HEK293 (cell line): ENCODE data around the gene TYMS.

Experiments
- CTCF ChIA-PET: fragments of 350-600 bp; formaldehyde crosslinking; extraction: SDS; loops from one replicate; lab custom pipeline; 2021; ENCODE audit warnings: antibody characterized with exemption; lab: Yijun Ruan, JAX
- POLR2A ChIA-PET: fragments of 300-600 bp; formaldehyde crosslinking; extraction: SDS; loops from one replicate; lab custom pipeline; 2020; ENCODE audit warnings: antibody characterized with exemption, inconsistent platforms; lab: Yijun Ruan, JAX
- H3K27ac ChIP-seq: fragments of 200-500 bp; sonication (Bioruptor generic); 2 replicates; pipeline ENCODE4 v1.5.1; 2014; ENCODE audit warnings: low read depth, low read length, control low read depth, inconsistent platforms; ENCODE audit errors: extremely low read depth
- H3K36me3 ChIP-seq, 2 experiments: fragments of 200-500 bp in 1 of 2; sonication (Bioruptor generic) in 1 of 2; 1 replicate in 1 of 2; 2 replicates in 1 of 2; pipeline ENCODE4 v1.5.1; 2014 to 2017; ENCODE audit warnings: inconsistent platforms in 2 of 2, low read length in 2 of 2; ENCODE audit not compliant: control insufficient read depth in 2 of 2, insufficient read depth in 1 of 2
- H3K4me1 ChIP-seq: fragments of 200-500 bp; sonication (Bioruptor generic); 2 replicates; pipeline ENCODE4 v1.5.1; 2014; ENCODE audit warnings: mild to moderate bottlenecking, low read length, inconsistent platforms; ENCODE audit not compliant: control insufficient read depth, insufficient read depth
- H3K4me3 ChIP-seq: 2 replicates; pipeline ENCODE4 v1.5.1; 2011; ENCODE audit warnings: low read depth, mild to moderate bottlenecking, control low read depth, low read length, moderate library complexity
- H3K9me3 ChIP-seq: fragments of 200-500 bp; sonication (Bioruptor generic); 2 replicates; pipeline ENCODE4 v1.5.1; 2014; ENCODE audit warnings: low read depth, low read length, inconsistent platforms; ENCODE audit not compliant: control insufficient read depth, insufficient read depth
- GLIS2 ChIP-seq: fragments of 450-650 bp; formaldehyde crosslinking; IDR thresholded peaks from 2 replicates; pipeline ENCODE4 v1.5.1; 2016; ENCODE audit warnings: missing biosample characterization, missing genetic modification characterization
- KLF17 ChIP-seq: fragments of 450-650 bp; formaldehyde crosslinking; IDR thresholded peaks from 2 replicates; pipeline ENCODE4 v1.5.1; 2016; ENCODE audit warnings: missing biosample characterization, missing genetic modification characterization
- KLF9 ChIP-seq: fragments of 450-650 bp; formaldehyde crosslinking; IDR thresholded peaks from 2 replicates; pipeline ENCODE4 v1.5.1; 2016; ENCODE audit warnings: missing biosample characterization, missing genetic modification characterization, low read depth
- PATZ1 ChIP-seq: fragments of 450-650 bp; formaldehyde crosslinking; IDR thresholded peaks from 2 replicates; pipeline ENCODE4 v1.5.1; 2016; ENCODE audit warnings: missing biosample characterization, missing genetic modification characterization
- PRDM2 ChIP-seq: fragments of 450-650 bp; formaldehyde crosslinking; IDR thresholded peaks from 2 replicates; pipeline ENCODE4 v1.5.1; 2016; ENCODE audit warnings: missing biosample characterization, missing genetic modification characterization, borderline replicate concordance
- SP7 ChIP-seq: fragments of 450-650 bp; formaldehyde crosslinking; IDR thresholded peaks from 2 replicates; pipeline ENCODE4 v1.5.1; 2016; ENCODE audit warnings: missing biosample characterization, missing genetic modification characterization
- ZBTB20 ChIP-seq: fragments of 450-650 bp; formaldehyde crosslinking; IDR thresholded peaks from 2 replicates; pipeline ENCODE4 v1.5.1; 2016; ENCODE audit warnings: missing biosample characterization, missing genetic modification characterization
- ZNF16 ChIP-seq: fragments of 450-650 bp; formaldehyde crosslinking; IDR thresholded peaks from 2 replicates; pipeline ENCODE4 v1.5.1; 2016; ENCODE audit warnings: low read depth, missing biosample characterization, missing genetic modification characterization
- ZNF169 ChIP-seq: fragments of 450-650 bp; formaldehyde crosslinking; IDR thresholded peaks from 2 replicates; pipeline ENCODE4 v1.5.1; 2016; ENCODE audit warnings: missing biosample characterization, missing genetic modification characterization
- ZNF354C ChIP-seq: fragments of 450-650 bp; formaldehyde crosslinking; IDR thresholded peaks from 2 replicates; pipeline ENCODE4 v1.5.1; 2016; ENCODE audit warnings: missing biosample characterization, missing genetic modification characterization, low read depth, borderline replicate concordance
- ZNF398 ChIP-seq: fragments of 450-650 bp; formaldehyde crosslinking; IDR thresholded peaks from 2 replicates; pipeline ENCODE4 v1.5.1; 2017; ENCODE audit warnings: missing biosample characterization, missing genetic modification characterization
- ZNF514 ChIP-seq: fragments of 450-650 bp; formaldehyde crosslinking; IDR thresholded peaks from 2 replicates; pipeline ENCODE4 v1.5.1; 2016; ENCODE audit warnings: missing biosample characterization, missing genetic modification characterization
- ZNF521 ChIP-seq: fragments of 450-650 bp; formaldehyde crosslinking; IDR thresholded peaks from 2 replicates; pipeline ENCODE4 v1.5.1; 2017; ENCODE audit warnings: missing biosample characterization, mild to moderate bottlenecking, missing genetic modification characterization
- ZNF600 ChIP-seq: fragments of 450-650 bp; formaldehyde crosslinking; IDR thresholded peaks from 2 replicates; pipeline ENCODE4 v1.5.1; 2016; ENCODE audit warnings: missing biosample characterization, missing genetic modification characterization
- ZNF624 ChIP-seq: fragments of 450-650 bp; formaldehyde crosslinking; IDR thresholded peaks from 2 replicates; pipeline ENCODE4 v1.5.1; 2017; ENCODE audit warnings: missing biosample characterization, missing genetic modification characterization
- ZNF660 ChIP-seq: fragments of 450-650 bp; IDR thresholded peaks from 2 replicates; pipeline ENCODE4 v1.5.1; 2018; ENCODE audit warnings: missing biosample characterization, mild to moderate bottlenecking, missing genetic modification characterization
- ZNF776 ChIP-seq: fragments of 450-650 bp; formaldehyde crosslinking; IDR thresholded peaks from 2 replicates; pipeline ENCODE4 v1.5.0; 2017; ENCODE audit warnings: missing biosample characterization, missing genetic modification characterization, borderline replicate concordance
- ZNF830 ChIP-seq: fragments of 450-650 bp; IDR thresholded peaks from 2 replicates; pipeline ENCODE4 v1.5.0; 2018; ENCODE audit warnings: missing biosample characterization, missing genetic modification characterization, low read depth, mild to moderate bottlenecking, moderate library complexity
- ZNF843 ChIP-seq: fragments of 450-650 bp; formaldehyde crosslinking; IDR thresholded peaks from 2 replicates; pipeline ENCODE4 v1.5.1; 2016; ENCODE audit warnings: missing biosample characterization, missing genetic modification characterization
- TF ChIP-seq, protein P1 (sequence below): fragments of 450-650 bp; formaldehyde crosslinking; IDR thresholded peaks from 2 replicates; pipeline ENCODE4 v1.5.1; 2017; ENCODE audit warnings: missing biosample characterization, missing genetic modification characterization
- TF ChIP-seq, protein P2 (sequence below): fragments of 450-650 bp; IDR thresholded peaks from 2 replicates; pipeline ENCODE4 v1.5.1; 2018; ENCODE audit warnings: missing biosample characterization, mild to moderate bottlenecking, missing genetic modification characterization

The TYMS gene

GRCh38 chr18:676069-676468, 18.6 kb downstream of the TYMS start:
- peaks cover 33 to 64% of the 10 kb centered on the region in 2 experiments for H3K36me3 ChIP-seq
- POLR2A ChIA-PET: interaction anchor here (1.8 to 2.1 kb wide), 2 partner anchors 8 to 18 kb away, joined by 3 to 5 read pairs; no protein-coding TSS in a partner anchor

DNA sequence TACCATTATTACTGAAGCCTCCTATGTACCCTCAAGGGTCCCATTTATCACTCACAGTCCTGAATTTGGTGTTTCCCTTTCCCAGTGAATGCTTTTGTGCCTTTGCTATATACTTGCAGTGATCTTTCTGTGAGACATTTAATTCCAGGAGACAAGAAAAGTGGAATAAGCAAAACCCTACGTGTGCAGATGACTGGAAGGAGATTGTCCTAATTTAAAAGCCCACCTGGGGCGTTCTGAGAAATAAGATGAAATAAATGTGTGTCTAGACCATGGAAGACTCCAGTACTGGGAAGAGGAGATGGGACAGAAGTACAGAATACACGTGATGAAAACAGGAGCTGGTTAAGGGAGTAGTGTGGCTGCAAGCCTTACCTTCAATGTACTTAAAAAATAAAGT, 19.3 kb downstream of the TYMS start:
- ChIA-PET POLR2A (interaction anchor here (2.1 kb wide), 1 partner anchor 18 kb away, joined by 5 read pairs; no protein-coding TSS in a partner anchor), CTCF (interaction anchor here (0.8 to 3.8 kb wide), 4 partner anchors 10 to 155 kb away, joined by 5 to 19 read pairs (median 6); no protein-coding TSS in a partner anchor)
- Histone ChIP-seq H3K4me3 (no peak overlapping the region), H3K27ac (no peak overlapping the region), H3K9me3 (no peaks in the 10 kb centered on the region), H3K36me3 (peaks cover 27 to 64% of the 10 kb centered on the region in 2 experiments), H3K4me1 (no peaks in the 10 kb centered on the region)
- TF ChIP-seq KLF17 (tag by site-specific recombination) (no peak), ZNF830 (tag by site-specific recombination) (no peak), ZNF398 (tag by site-specific recombination) (no peak), ZNF514 (tag by site-specific recombination) (no peak), ZNF776 (tag by site-specific recombination) (no peak), SP7 (tag by site-specific recombination) (no peak), GLIS2 (tag by site-specific recombination) (no peak), ZNF354C (tag by site-specific recombination) (no peak), ZNF521 (tag by site-specific recombination) (no peak), PRDM2 (tag by site-specific recombination) (no peak), ZNF624 (tag by site-specific recombination) (no peak), ZNF843 (tag by site-specific recombination) (no peak), ZNF660 (tag by site-specific recombination) (no peak), KLF9 (tag by site-specific recombination) (no peak), ZBTB20 (tag by site-specific recombination) (no peak), ZNF169 (no peak), PATZ1 (tag by site-specific recombination) (no peak), ZNF16 (tag by site-specific recombination) (no peak)
- TF ChIP-seq, protein P1, sequence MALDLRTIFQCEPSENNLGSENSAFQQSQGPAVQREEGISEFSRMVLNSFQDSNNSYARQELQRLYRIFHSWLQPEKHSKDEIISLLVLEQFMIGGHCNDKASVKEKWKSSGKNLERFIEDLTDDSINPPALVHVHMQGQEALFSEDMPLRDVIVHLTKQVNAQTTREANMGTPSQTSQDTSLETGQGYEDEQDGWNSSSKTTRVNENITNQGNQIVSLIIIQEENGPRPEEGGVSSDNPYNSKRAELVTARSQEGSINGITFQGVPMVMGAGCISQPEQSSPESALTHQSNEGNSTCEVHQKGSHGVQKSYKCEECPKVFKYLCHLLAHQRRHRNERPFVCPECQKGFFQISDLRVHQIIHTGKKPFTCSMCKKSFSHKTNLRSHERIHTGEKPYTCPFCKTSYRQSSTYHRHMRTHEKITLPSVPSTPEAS (tag by site-specific recombination): no peak

More at GRCh38 chr18:676069-676468, 18.6 kb downstream of the TYMS start:
- Histone ChIP-seq H3K27ac (no peak overlapping the region), H3K4me3 (no peak overlapping the region)
- peak; percentile 82 for TF ChIP-seq ZNF600 (tag by site-specific recombination)
- TF ChIP-seq, protein P2, sequence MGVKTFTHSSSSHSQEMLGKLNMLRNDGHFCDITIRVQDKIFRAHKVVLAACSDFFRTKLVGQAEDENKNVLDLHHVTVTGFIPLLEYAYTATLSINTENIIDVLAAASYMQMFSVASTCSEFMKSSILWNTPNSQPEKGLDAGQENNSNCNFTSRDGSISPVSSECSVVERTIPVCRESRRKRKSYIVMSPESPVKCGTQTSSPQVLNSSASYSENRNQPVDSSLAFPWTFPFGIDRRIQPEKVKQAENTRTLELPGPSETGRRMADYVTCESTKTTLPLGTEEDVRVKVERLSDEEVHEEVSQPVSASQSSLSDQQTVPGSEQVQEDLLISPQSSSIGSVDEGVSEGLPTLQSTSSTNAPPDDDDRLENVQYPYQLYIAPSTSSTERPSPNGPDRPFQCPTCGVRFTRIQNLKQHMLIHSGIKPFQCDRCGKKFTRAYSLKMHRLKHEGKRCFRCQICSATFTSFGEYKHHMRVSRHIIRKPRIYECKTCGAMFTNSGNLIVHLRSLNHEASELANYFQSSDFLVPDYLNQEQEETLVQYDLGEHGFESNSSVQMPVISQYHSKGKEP (tag by site-specific recombination): no peak
- TF ChIP-seq, all 188 proteins: peak for 1
- CTCF ChIA-PET: interaction anchor here (1.2 to 1.3 kb wide), 3 partner anchors 52 to 164 kb away, joined by 3 to 6 read pairs (median 5); no protein-coding TSS in a partner anchor
- no peaks in the 10 kb centered on the region for H3K9me3 ChIP-seq
- H3K4me1 ChIP-seq: no peaks in the 10 kb centered on the region
